ENCODE data around the gene COL8A1.

The COL8A1 gene

DNA sequence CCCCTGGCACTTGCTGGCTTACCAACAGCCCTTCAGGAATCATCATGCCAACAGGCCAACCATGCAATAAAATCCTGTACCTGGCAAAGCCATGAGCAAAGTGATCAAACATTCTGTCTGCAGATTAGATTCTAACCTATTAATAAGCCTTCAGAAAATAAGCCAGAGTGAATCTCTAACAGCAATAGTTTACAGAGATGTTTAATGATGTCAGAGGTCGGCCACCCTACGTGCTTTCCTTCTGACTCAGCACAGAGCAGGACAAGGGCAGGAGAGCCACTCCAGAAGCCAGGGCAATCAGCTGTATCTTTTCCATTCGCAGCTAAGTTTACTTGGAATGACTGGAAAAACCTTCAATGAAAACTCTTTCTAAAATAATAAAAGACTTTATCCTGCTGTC lies 13.1 kb downstream of the COL8A1 start:
- no peaks in the 10 kb centered on the region for H3K9me3 ChIP-seq (ENCODE audit: control insufficient read depth in 2 of 2, low read length in 2 of 2)
- H3K4me1 ChIP-seq (ENCODE audit: control insufficient read depth, insufficient read depth, low read length): peaks cover 5% of the 10 kb centered on the region
- H3K27ac ChIP-seq (ENCODE audit: low read length): peak overlapping the region; percentile 37
- H3K27me3 ChIP-seq (ENCODE audit: control insufficient read depth in 1 of 2, insufficient read depth in 2 of 2, low read length in 2 of 2): no peaks in the 10 kb centered on the region
- no peaks in the 10 kb centered on the region for H3K36me3 ChIP-seq (ENCODE audit: control insufficient read depth in 2 of 2, insufficient read depth in 2 of 2, low read length in 2 of 2)
- no peak overlapping the region for H3K9ac ChIP-seq (ENCODE audit: low read length in 2 of 2)
- H3K4me3 ChIP-seq (ENCODE audit: low read length in 2 of 2): no peak overlapping the region

GRCh38 chr3:99656624-99657023 lies 18.2 kb downstream of the COL8A1 start:
- Histone ChIP-seq H3K9ac (ENCODE audit: low read length in 2 of 2) (no peak overlapping the region), H3K4me3 (ENCODE audit: low read length in 2 of 2) (no peak overlapping the region), H3K27ac (ENCODE audit: low read length) (no peak overlapping the region), H3K27me3 (ENCODE audit: control insufficient read depth in 1 of 2, insufficient read depth in 2 of 2, low read length in 2 of 2) (no peaks in the 10 kb centered on the region), H3K4me1 (ENCODE audit: control insufficient read depth, insufficient read depth, low read length) (peaks cover 10% of the 10 kb centered on the region), H3K9me3 (ENCODE audit: control insufficient read depth in 2 of 2, low read length in 2 of 2) (no peaks in the 10 kb centered on the region), H3K36me3 (ENCODE audit: control insufficient read depth in 2 of 2, insufficient read depth in 2 of 2, low read length in 2 of 2) (no peaks in the 10 kb centered on the region)

DNA sequence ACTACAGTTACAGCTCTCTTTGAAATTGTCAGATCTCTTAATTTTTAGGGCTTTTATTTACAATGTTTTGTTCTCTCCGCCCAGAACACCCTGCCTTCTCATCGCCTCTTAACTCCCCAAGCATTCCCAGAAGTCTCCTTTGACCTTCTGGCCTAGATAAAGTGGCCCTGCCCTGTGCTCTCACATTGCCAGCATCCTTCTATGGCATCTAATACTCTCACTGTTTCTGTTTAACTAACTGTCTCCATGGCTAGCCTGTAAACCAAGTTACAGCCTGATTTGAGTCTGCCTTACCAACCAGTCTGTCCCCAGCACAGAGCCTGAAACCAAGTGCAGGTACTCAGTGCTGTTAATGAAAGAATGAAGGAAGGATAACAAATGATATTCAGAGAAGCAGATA lies 19.9 kb downstream of the COL8A1 start:
- H3K9ac ChIP-seq (ENCODE audit: low read length in 2 of 2): no peak overlapping the region
- no peaks in the 10 kb centered on the region for H3K27me3 ChIP-seq (ENCODE audit: control insufficient read depth in 1 of 2, insufficient read depth in 2 of 2, low read length in 2 of 2)
- peak overlapping the region; percentile 61 for H3K27ac ChIP-seq (ENCODE audit: low read length)
- H3K36me3 ChIP-seq (ENCODE audit: control insufficient read depth in 2 of 2, insufficient read depth in 2 of 2, low read length in 2 of 2): no peaks in the 10 kb centered on the region
- no peaks in the 10 kb centered on the region for H3K9me3 ChIP-seq (ENCODE audit: control insufficient read depth in 2 of 2, low read length in 2 of 2)
- no peak overlapping the region for H3K4me3 ChIP-seq (ENCODE audit: low read length in 2 of 2)
- H3K4me1 ChIP-seq (ENCODE audit: control insufficient read depth, insufficient read depth, low read length): peaks cover 9% of the 10 kb centered on the region

GRCh38 chr3:99659032-99659431 lies 20.6 kb downstream of the COL8A1 start:
- no peak overlapping the region for H3K9ac ChIP-seq (ENCODE audit: low read length in 2 of 2)
- H3K36me3 ChIP-seq (ENCODE audit: control insufficient read depth in 2 of 2, insufficient read depth in 2 of 2, low read length in 2 of 2): no peaks in the 10 kb centered on the region
- H3K9me3 ChIP-seq (ENCODE audit: control insufficient read depth in 2 of 2, low read length in 2 of 2): no peaks in the 10 kb centered on the region
- H3K27ac ChIP-seq (ENCODE audit: low read length): peak overlapping the region; percentile 61
- no peaks in the 10 kb centered on the region for H3K27me3 ChIP-seq (ENCODE audit: control insufficient read depth in 1 of 2, insufficient read depth in 2 of 2, low read length in 2 of 2)
- peaks cover 9% of the 10 kb centered on the region for H3K4me1 ChIP-seq (ENCODE audit: control insufficient read depth, insufficient read depth, low read length)
- H3K4me3 ChIP-seq (ENCODE audit: low read length in 2 of 2): no peak overlapping the region

GRCh38 chr3:99659951-99660350 lies 21.6 kb downstream of the COL8A1 start:
- Histone ChIP-seq H3K4me3 (ENCODE audit: low read length in 2 of 2) (no peak overlapping the region), H3K9ac (ENCODE audit: low read length in 2 of 2) (no peak overlapping the region), H3K27ac (ENCODE audit: low read length) (no peak overlapping the region), H3K27me3 (ENCODE audit: control insufficient read depth in 1 of 2, insufficient read depth in 2 of 2, low read length in 2 of 2) (no peaks in the 10 kb centered on the region), H3K9me3 (ENCODE audit: control insufficient read depth in 2 of 2, low read length in 2 of 2) (no peaks in the 10 kb centered on the region), H3K4me1 (ENCODE audit: control insufficient read depth, insufficient read depth, low read length) (peaks cover 9% of the 10 kb centered on the region), H3K36me3 (ENCODE audit: control insufficient read depth in 2 of 2, insufficient read depth in 2 of 2, low read length in 2 of 2) (no peaks in the 10 kb centered on the region)

DNA sequence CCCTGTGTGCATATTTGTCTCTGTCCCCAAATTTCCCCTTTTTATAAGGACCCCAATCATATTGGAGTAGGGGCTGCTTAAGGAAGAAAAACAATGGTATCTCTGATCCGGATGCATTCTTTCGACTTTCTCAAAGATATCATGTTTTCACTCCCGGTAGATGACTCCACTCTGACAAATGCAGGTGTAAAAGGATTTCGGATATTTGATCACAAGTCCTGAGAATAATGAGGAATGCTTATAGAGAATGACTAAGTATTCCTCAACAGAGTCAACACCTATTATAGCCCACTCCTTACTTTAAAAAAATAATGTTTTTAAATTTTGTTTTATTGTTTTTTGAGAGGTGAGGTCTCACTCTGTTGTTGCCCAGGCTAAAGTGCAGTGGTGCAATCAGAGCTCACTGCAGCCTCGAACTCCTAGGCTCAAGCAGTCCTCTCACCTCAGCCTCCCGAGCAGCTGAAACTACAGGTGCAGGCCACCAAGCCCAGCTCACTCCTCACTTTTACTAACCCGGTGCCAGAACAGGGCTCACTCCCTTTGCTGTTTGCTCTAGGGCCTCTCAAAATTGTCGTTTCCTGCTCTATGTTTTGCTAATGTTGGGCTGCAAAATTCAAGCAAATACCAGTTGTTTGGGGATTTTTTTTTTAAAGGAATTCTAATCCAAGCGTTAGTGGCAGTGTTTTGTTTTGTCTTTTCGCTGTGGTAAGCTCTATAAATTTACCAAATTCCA lies 24.6 kb downstream of the COL8A1 start:
- peaks cover 9% of the 10 kb centered on the region for H3K4me1 ChIP-seq (ENCODE audit: control insufficient read depth, insufficient read depth, low read length)
- H3K9ac ChIP-seq (ENCODE audit: low read length in 2 of 2): no peak overlapping the region
- H3K9me3 ChIP-seq (ENCODE audit: control insufficient read depth in 2 of 2, low read length in 2 of 2): no peaks in the 10 kb centered on the region
- H3K27ac ChIP-seq (ENCODE audit: low read length): no peak overlapping the region
- H3K27me3 ChIP-seq (ENCODE audit: control insufficient read depth in 1 of 2, insufficient read depth in 2 of 2, low read length in 2 of 2): no peaks in the 10 kb centered on the region
- H3K4me3 ChIP-seq (ENCODE audit: low read length in 2 of 2): no peak overlapping the region
- H3K36me3 ChIP-seq (ENCODE audit: control insufficient read depth in 2 of 2, insufficient read depth in 2 of 2, low read length in 2 of 2): no peaks in the 10 kb centered on the region

DNA sequence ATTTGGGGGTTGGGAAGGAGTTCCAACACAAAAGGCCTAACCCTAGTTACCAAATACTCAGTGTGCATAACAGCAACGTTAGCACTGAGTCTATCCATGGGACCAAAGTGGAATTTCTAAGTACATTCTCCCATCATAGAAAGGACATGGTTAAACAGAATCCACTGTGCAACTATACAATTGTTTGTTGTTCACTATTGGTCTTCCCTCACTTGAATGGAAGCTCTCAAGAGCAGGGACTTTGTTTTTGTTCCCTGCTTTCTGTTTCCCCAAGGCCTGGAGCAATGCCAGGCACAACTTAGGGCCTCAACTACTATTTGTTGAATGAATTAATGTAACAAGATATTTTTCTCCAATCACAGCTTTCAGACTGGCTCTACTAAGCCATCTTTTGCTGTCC lies 25.6 kb downstream of the COL8A1 start:
- no peaks in the 10 kb centered on the region for H3K27me3 ChIP-seq (ENCODE audit: control insufficient read depth in 1 of 2, insufficient read depth in 2 of 2, low read length in 2 of 2)
- no peak overlapping the region for H3K4me3 ChIP-seq (ENCODE audit: low read length in 2 of 2)
- H3K9ac ChIP-seq (ENCODE audit: low read length in 2 of 2): no peak overlapping the region
- H3K27ac ChIP-seq (ENCODE audit: low read length): no peak overlapping the region
- H3K36me3 ChIP-seq (ENCODE audit: control insufficient read depth in 2 of 2, insufficient read depth in 2 of 2, low read length in 2 of 2): no peaks in the 10 kb centered on the region
- peaks cover under 1% of the 10 kb centered on the region for H3K4me1 ChIP-seq (ENCODE audit: control insufficient read depth, insufficient read depth, low read length)
- no peaks in the 10 kb centered on the region for H3K9me3 ChIP-seq (ENCODE audit: control insufficient read depth in 2 of 2, low read length in 2 of 2)

- Histone ChIP-seq H3K9ac (ENCODE audit: low read length in 2 of 2) (no peak overlapping the region), H3K4me1 (ENCODE audit: control insufficient read depth, insufficient read depth, low read length) (no peaks in the 10 kb centered on the region), H3K9me3 (ENCODE audit: control insufficient read depth in 2 of 2, low read length in 2 of 2) (no peaks in the 10 kb centered on the region), H3K4me3 (ENCODE audit: low read length in 2 of 2) (no peak overlapping the region), H3K27ac (ENCODE audit: low read length) (no peak overlapping the region), H3K36me3 (ENCODE audit: control insufficient read depth in 2 of 2, insufficient read depth in 2 of 2, low read length in 2 of 2) (no peaks in the 10 kb centered on the region), H3K27me3 (ENCODE audit: control insufficient read depth in 1 of 2, insufficient read depth in 2 of 2, low read length in 2 of 2) (no peaks in the 10 kb centered on the region)
These were observed 26.6 kb downstream of the COL8A1 start for GRCh38 chr3:99665017-99665416.

- Histone ChIP-seq H3K36me3 (ENCODE audit: control insufficient read depth in 2 of 2, insufficient read depth in 2 of 2, low read length in 2 of 2) (no peaks in the 10 kb centered on the region), H3K27me3 (ENCODE audit: control insufficient read depth in 1 of 2, insufficient read depth in 2 of 2, low read length in 2 of 2) (no peaks in the 10 kb centered on the region), H3K27ac (ENCODE audit: low read length) (no peak overlapping the region), H3K9me3 (ENCODE audit: control insufficient read depth in 2 of 2, low read length in 2 of 2) (no peaks in the 10 kb centered on the region), H3K4me1 (ENCODE audit: control insufficient read depth, insufficient read depth, low read length) (no peaks in the 10 kb centered on the region), H3K4me3 (ENCODE audit: low read length in 2 of 2) (no peak overlapping the region), H3K9ac (ENCODE audit: low read length in 2 of 2) (no peak overlapping the region)
These were observed 27.8 kb downstream of the COL8A1 start for GRCh38 chr3:99666201-99666600.

GRCh38 chr3:99668044-99668443 lies 29.6 kb downstream of the COL8A1 start:
- Histone ChIP-seq H3K4me3 (ENCODE audit: low read length in 2 of 2) (no peak overlapping the region), H3K9ac (ENCODE audit: low read length in 2 of 2) (no peak overlapping the region), H3K4me1 (ENCODE audit: control insufficient read depth, insufficient read depth, low read length) (no peaks in the 10 kb centered on the region), H3K27ac (ENCODE audit: low read length) (no peak overlapping the region), H3K36me3 (ENCODE audit: control insufficient read depth in 2 of 2, insufficient read depth in 2 of 2, low read length in 2 of 2) (no peaks in the 10 kb centered on the region), H3K9me3 (ENCODE audit: control insufficient read depth in 2 of 2, low read length in 2 of 2) (no peaks in the 10 kb centered on the region), H3K27me3 (ENCODE audit: control insufficient read depth in 1 of 2, insufficient read depth in 2 of 2, low read length in 2 of 2) (no peaks in the 10 kb centered on the region)

DNA sequence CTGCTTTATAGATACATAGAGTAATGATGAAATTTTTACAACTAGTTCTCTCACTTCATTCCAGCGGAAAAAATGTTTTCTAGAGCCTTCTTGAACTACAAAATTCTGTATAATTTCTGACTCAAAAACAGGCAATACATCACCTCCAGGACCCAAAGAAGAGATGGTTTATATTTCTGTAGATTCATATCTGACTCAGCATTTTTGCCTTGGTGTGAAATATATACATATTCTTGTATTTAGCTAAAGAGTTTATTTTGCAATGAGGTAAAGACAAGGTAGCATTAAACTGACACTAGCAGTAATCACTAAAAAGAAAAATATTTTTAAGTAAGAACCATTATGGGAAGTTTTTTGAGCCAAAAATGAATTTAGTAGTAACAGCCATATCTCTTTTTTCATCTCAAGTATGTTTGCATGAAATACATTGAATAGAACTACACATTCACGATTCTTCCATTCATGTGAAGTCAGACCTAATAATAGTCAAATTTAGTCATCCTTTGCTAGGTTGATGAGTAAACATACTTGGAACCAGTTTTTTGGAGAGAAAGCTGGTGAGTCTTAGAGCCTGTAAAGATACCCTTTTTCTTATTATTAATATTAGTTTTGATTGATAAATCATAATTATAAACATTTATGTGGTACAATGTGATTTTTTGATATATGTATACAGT lies 31.6 kb downstream of the COL8A1 start:
- no peaks in the 10 kb centered on the region for H3K36me3 ChIP-seq (ENCODE audit: control insufficient read depth in 2 of 2, insufficient read depth in 2 of 2, low read length in 2 of 2)
- H3K4me3 ChIP-seq (ENCODE audit: low read length in 2 of 2): no peak overlapping the region
- H3K9me3 ChIP-seq (ENCODE audit: control insufficient read depth in 2 of 2, low read length in 2 of 2): no peaks in the 10 kb centered on the region
- H3K9ac ChIP-seq (ENCODE audit: low read length in 2 of 2): no peak overlapping the region
- no peaks in the 10 kb centered on the region for H3K27me3 ChIP-seq (ENCODE audit: control insufficient read depth in 1 of 2, insufficient read depth in 2 of 2, low read length in 2 of 2)
- no peak overlapping the region for H3K27ac ChIP-seq (ENCODE audit: low read length)
- peaks cover 9% of the 10 kb centered on the region for H3K4me1 ChIP-seq (ENCODE audit: control insufficient read depth, insufficient read depth, low read length)
